ENCODE data around the gene CDK3. TPM values are rescaled to one million over a fixed set of nuclear protein-coding genes. Genes with fewer than 3 reads are reported as not detected.
"Not testable (repeated sequence)": the region's sequence is repeated elsewhere in the genome, so short reads cannot be mapped to it uniquely, and the experiment has no call there.

The CDK3 gene
- total RNA-seq, 4 donors from 2014 or later: 5.0 to 8.0 (median 5.8) TPM

- ATAC-seq (ENCODE audit: low FRiP score): no peak
- TF ChIP-seq, protein P1, sequence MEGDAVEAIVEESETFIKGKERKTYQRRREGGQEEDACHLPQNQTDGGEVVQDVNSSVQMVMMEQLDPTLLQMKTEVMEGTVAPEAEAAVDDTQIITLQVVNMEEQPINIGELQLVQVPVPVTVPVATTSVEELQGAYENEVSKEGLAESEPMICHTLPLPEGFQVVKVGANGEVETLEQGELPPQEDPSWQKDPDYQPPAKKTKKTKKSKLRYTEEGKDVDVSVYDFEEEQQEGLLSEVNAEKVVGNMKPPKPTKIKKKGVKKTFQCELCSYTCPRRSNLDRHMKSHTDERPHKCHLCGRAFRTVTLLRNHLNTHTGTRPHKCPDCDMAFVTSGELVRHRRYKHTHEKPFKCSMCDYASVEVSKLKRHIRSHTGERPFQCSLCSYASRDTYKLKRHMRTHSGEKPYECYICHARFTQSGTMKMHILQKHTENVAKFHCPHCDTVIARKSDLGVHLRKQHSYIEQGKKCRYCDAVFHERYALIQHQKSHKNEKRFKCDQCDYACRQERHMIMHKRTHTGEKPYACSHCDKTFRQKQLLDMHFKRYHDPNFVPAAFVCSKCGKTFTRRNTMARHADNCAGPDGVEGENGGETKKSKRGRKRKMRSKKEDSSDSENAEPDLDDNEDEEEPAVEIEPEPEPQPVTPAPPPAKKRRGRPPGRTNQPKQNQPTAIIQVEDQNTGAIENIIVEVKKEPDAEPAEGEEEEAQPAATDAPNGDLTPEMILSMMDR (IDR thresholded peaks at IDR 0.05): no peak
- no peak for DNase-seq (ENCODE audit: low spot score)
Observed at GRCh38 chr17:75970011-75970523, 30.6 kb upstream of the CDK3 start.

- TF ChIP-seq, protein P1 (IDR thresholded peaks at IDR 0.05): no peak
- ATAC-seq (ENCODE audit: low FRiP score): no peak
- no peak for DNase-seq (ENCODE audit: low spot score)
Observed at GRCh38 chr17:75970626-75971025, 30.0 kb upstream of the CDK3 start.

GRCh38 chr17:75975187-75975586, 25.5 kb upstream of the CDK3 start:
- not testable (repeated sequence) for ATAC-seq (ENCODE audit: low FRiP score); DNase-seq (ENCODE audit: low spot score)

DNA sequence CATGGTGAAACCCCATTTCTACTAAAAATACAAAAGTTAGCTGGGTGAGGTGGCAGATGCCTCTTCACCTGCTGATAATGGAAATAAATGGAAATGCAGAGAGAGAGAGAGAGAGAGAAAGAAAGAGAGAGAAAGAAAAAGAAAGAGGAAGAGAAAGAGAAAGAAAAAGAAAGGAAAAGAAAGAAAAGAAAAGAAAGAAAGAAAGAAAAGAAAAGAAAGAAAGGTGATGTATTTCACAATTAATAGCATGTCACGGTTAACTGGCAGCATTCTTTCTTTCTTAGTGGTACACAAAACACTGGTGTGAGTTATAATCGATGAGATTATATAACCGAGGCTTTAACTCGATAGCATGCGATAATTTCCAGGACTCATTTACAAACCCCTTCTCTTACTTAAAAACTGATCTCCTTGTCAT, 24.9 kb upstream of the CDK3 start:
- TF ChIP-seq, protein P1 (IDR thresholded peaks at IDR 0.05): no peak
- no peak for ATAC-seq (ENCODE audit: low FRiP score)
- no peak for DNase-seq (ENCODE audit: low spot score)

GRCh38 chr17:75976175-75976848, 24.3 kb upstream of the CDK3 start:
- no peak for DNase-seq (ENCODE audit: low spot score)
- TF ChIP-seq, protein P1 (IDR thresholded peaks at IDR 0.05): no peak
- no peak for ATAC-seq (ENCODE audit: low FRiP score)

GRCh38 chr17:75978938-75979704, 21.5 kb upstream of the CDK3 start, which contains the start of the genes ACOX1 and TEN1:
Gene ACOX1 (minus strand): TSS chr17:75979166. CDS start chr17:75979073, 93 bp downstream.
Gene TEN1 (plus strand): TSS chr17:75979240. CDS start chr17:75986193, 6,953 bp downstream.
- TF ChIP-seq, protein P1 (IDR thresholded peaks at IDR 0.05): peak in 1 of 3 donors; percentile 33
- peak; percentile 95 for DNase-seq (ENCODE audit: low spot score)
- ATAC-seq (ENCODE audit: low FRiP score): peak; percentile 93

DNA sequence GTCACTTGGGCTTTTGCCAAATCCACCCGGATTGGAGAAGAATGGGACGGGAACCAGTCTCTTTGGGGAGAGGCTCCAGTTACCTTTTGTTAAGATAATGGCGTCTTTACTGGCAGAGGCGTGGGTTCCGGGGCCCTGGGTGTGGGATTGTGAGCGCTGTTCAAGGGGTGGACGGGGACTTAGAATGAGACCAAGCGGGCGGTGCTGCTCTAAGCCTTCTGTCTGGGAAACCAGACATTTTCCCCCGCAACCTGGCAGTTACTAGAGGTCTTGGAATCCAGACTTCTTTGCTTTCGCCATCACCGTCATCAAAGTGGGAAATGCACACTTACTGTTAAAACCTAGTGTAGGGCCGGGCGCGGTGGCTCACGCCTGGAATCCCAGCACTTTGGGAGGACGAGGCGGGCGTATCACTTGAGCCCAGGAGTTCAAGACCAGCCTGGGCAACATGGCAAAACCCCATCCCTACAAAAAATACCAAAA, 20.9 kb upstream of the CDK3 start:
- TF ChIP-seq, protein P1 (IDR thresholded peaks at IDR 0.05): no peak
- DNase-seq (ENCODE audit: low spot score) (no peak), ATAC-seq (ENCODE audit: low FRiP score) (peak; percentile 18)

All from omental fat pad (tissue), 4 donors.